Right lobe of liver (tissue), 4 donors: ENCODE measurements around the gene IRX2.

Source experiments
- CTCF ChIP-seq, 4 donors: fragments of 200-600 bp in 3 of 4; fragments of 450-650 bp in 1 of 4; IDR thresholded peaks; one replicate each; pipeline versions ENCODE4 v1.5.1 to v1.8.0; 2016 to 2022; ENCODE audit warnings: antibody characterized with exemption in 4 of 4, mild to moderate bottlenecking in 2 of 4
- POLR2A ChIP-seq: fragments of 450-650 bp; IDR thresholded peaks from one replicate; pipeline ENCODE4 v1.6.1; 2017; ENCODE audit warnings: antibody characterized with exemption, mild to moderate bottlenecking
- donor health status: DM: no; HTN: no; CAD: no.
- donor health status: DM: no; HTN: no; CAD: no.
- donor health status: DM: no; HTN: yes; CAD: no.

- TF ChIP-seq POLR2A (no peak), CTCF (IDR thresholded peaks at IDR 0.05) (no peak)
Measured at GRCh38 chr5:2719332-2719731, 32.1 kb downstream of the IRX2 start.
